ENCODE data around the gene ZNF19.

ZNF19 gene

GRCh38 chr16:71449020-71449419 lies 40.1 kb downstream of the ZNF19 start:
- DNase-seq (ENCODE audit: low read depth) = no peak
- no peak overlapping the region for H3K4me3 ChIP-seq (ENCODE audit: low read depth, low read length)
- no peak for TF ChIP-seq MYC (IDR thresholded peaks at IDR 0.05; ENCODE audit: low read depth, low read length)
- TF ChIP-seq CTCF (IDR thresholded peaks at IDR 0.05; ENCODE audit: low read depth, low read length) = no peak
- TF ChIP-seq POLR2A (IDR thresholded peaks at IDR 0.05; ENCODE audit: extremely low read depth, insufficient read length) = no peak
- TF ChIP-seq MAX (IDR thresholded peaks at IDR 0.05; ENCODE audit: low read depth, low read length) = no peak

GRCh38 chr16:71448274-71448866 lies 40.8 kb downstream of the ZNF19 start:
- no peak overlapping the region for H3K4me3 ChIP-seq (ENCODE audit: low read depth, low read length)
- DNase-seq (ENCODE audit: low read depth) = no peak
- no peak for TF ChIP-seq MAX (IDR thresholded peaks at IDR 0.05; ENCODE audit: low read depth, low read length)
- TF ChIP-seq CTCF (IDR thresholded peaks at IDR 0.05; ENCODE audit: low read depth, low read length) = no peak
- TF ChIP-seq MYC (IDR thresholded peaks at IDR 0.05; ENCODE audit: low read depth, low read length) = no peak
- no peak for TF ChIP-seq POLR2A (IDR thresholded peaks at IDR 0.05; ENCODE audit: extremely low read depth, insufficient read length)

GRCh38 chr16:71443714-71444113 lies 45.4 kb downstream of the ZNF19 start:
- no peak overlapping the region for H3K4me3 ChIP-seq (ENCODE audit: low read depth, low read length)
- no peak for DNase-seq (ENCODE audit: low read depth)
- no peak for TF ChIP-seq MYC (IDR thresholded peaks at IDR 0.05; ENCODE audit: low read depth, low read length)
- TF ChIP-seq MAX (IDR thresholded peaks at IDR 0.05; ENCODE audit: low read depth, low read length) = no peak
- TF ChIP-seq CTCF (IDR thresholded peaks at IDR 0.05; ENCODE audit: low read depth, low read length) = no peak
- no peak for TF ChIP-seq POLR2A (IDR thresholded peaks at IDR 0.05; ENCODE audit: extremely low read depth, insufficient read length)

GRCh38 chr16:71442051-71442440 lies 47.1 kb downstream of the ZNF19 start, which contains the start of gene TLE7:
Gene TLE7, minus strand, starts transcription at chr16:71442054. Its CDS starts 8,730 bp downstream, at chr16:71433324.
- DNase-seq (ENCODE audit: low read depth) = no peak
- no peak within 1 kb of the TSS for H3K4me3 ChIP-seq (ENCODE audit: low read depth, low read length)
- TF ChIP-seq CTCF (IDR thresholded peaks at IDR 0.05; ENCODE audit: low read depth, low read length) (no peak), POLR2A (IDR thresholded peaks at IDR 0.05; ENCODE audit: extremely low read depth, insufficient read length) (no peak), MYC (IDR thresholded peaks at IDR 0.05; ENCODE audit: low read depth, low read length) (no peak), MAX (IDR thresholded peaks at IDR 0.05; ENCODE audit: low read depth, low read length) (no peak)

- no peak overlapping the region for H3K4me3 ChIP-seq (ENCODE audit: low read depth, low read length)
- DNase-seq (ENCODE audit: low read depth) = no peak
Measured at GRCh38 chr16:71441348-71442050, 47.6 kb downstream of the ZNF19 start.

More at GRCh38 chr16:71441348-71442050, 47.6 kb downstream of the ZNF19 start:
- TF ChIP-seq MYC (IDR thresholded peaks at IDR 0.05; ENCODE audit: low read depth, low read length) = no peak
- TF ChIP-seq MAX (IDR thresholded peaks at IDR 0.05; ENCODE audit: low read depth, low read length) = no peak
- TF ChIP-seq CTCF (IDR thresholded peaks at IDR 0.05; ENCODE audit: low read depth, low read length) = no peak
- no peak for TF ChIP-seq POLR2A (IDR thresholded peaks at IDR 0.05; ENCODE audit: extremely low read depth, insufficient read length)
